ENCODE results near the gene ASXL1.
"Not testable (repeated sequence)": the region's sequence is repeated elsewhere in the genome, so short reads cannot be mapped to it uniquely, and the experiment has no call there.

ASXL1 gene

DNA sequence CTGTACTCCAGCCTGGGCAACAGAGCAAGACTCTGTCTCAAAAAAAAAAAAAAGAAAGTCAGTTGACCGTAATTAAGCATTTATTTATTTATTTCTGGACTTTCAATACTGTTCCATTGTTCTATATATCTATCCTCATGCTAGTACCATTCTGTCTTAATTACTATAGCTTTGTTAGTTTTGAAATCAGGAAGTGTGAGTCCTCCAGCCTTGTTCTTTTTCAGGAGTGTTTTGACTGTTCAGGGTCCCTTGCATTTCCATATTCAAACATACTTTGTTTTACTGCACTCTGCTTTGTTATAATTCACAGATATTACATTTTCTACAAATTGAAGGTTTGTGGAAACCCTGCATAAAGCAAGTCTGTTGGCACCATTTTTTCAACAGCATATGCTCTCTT is 36.7 kb upstream of the ASXL1 start:
- H3K14ac ChIP-seq (ENCODE audit: low read length), result no peak overlapping the region
- no peak overlapping the region for H4K8ac ChIP-seq (ENCODE audit: low read depth, low read length)
- no peak overlapping the region for H2BK15ac ChIP-seq (ENCODE audit: low read length)
- H4K91ac ChIP-seq (ENCODE audit: low read depth, low read length, poor library complexity), result no peak overlapping the region
- no CpG with 5 or more reads among the region's 1 CpG for WGBS, 2 donors (ENCODE audit: extremely low coverage in 2 of 2, insufficient read length in 2 of 2, insufficient replicate concordance in 1 of 2)
- H3K4me2 ChIP-seq (ENCODE audit: insufficient read depth, low read length, poor library complexity, severe bottlenecking), result no peak overlapping the region
- H3K23ac ChIP-seq (ENCODE audit: low read depth, low read length, poor library complexity), result no peak overlapping the region
- no peak overlapping the region for H2AK5ac ChIP-seq (ENCODE audit: low read depth, low read length)
- no peaks in the 10 kb centered on the region for H3K79me1 ChIP-seq (ENCODE audit: low read depth, low read length)
- no peak overlapping the region for H3K27ac ChIP-seq (replicated peaks; ENCODE audit: low read length)
- H3K9me3 ChIP-seq (replicated peaks in 1 of 2; ENCODE audit: control insufficient read depth in 2 of 2, insufficient read depth in 1 of 2, low read depth in 1 of 2, low read length in 2 of 2), result no peaks in the 10 kb centered on the region
- no peaks in the 10 kb centered on the region for H3K27me3 ChIP-seq (ENCODE audit: control insufficient read depth in 3 of 3, insufficient read depth in 3 of 3, low read depth in 1 of 3, low read length in 3 of 3)
- H3K18ac ChIP-seq (ENCODE audit: low read length), result no peak overlapping the region
- H3K4me1 ChIP-seq (ENCODE audit: control insufficient read depth in 2 of 2, insufficient read depth in 1 of 2, low read depth in 1 of 2, low read length in 2 of 2), result no peaks in the 10 kb centered on the region
- no peak overlapping the region for H2BK5ac ChIP-seq (ENCODE audit: low read length)
- peaks cover 2 to 37% of the 10 kb centered on the region in 2 donors for H3K36me3 ChIP-seq (replicated peaks in 1 of 2; ENCODE audit: control insufficient read depth in 2 of 2, insufficient read depth in 2 of 2, low read length in 2 of 2)
- no peak overlapping the region for H2AFZ ChIP-seq (ENCODE audit: low read length)
- no peak for DNase-seq (ENCODE audit: low spot score)
- no peak overlapping the region for H2BK12ac ChIP-seq (ENCODE audit: low read length)
- no peak overlapping the region for H3K4ac ChIP-seq (ENCODE audit: low read length)
- no peak overlapping the region for H3K4me3 ChIP-seq (ENCODE audit: low read length in 2 of 2)
- H2BK120ac ChIP-seq (ENCODE audit: low read depth, low read length), result no peak overlapping the region
- no peak overlapping the region for H3K9ac ChIP-seq (ENCODE audit: low read depth, low read length, poor library complexity)

DNA sequence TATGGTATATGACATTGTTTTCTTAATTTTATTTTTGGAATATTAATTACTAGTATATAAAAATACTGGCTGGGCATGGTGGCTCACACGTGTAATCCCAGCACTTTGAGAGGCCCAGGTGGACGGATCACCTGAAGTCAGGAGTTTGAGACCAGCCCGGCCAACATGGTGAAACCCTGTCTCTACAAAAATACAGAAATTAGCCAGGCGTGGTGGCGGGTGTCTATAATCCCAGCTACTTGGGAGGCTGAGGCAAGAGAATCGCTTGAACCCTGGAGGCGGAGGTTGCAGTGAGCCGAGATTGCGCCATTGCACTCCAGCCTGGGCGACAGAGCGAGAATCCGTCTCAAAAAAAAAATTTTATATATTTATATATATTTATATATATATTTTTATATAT is 35.9 kb upstream of the ASXL1 start:
- not testable (repeated sequence) for H3K4me2 ChIP-seq (ENCODE audit: insufficient read depth, low read length, poor library complexity, severe bottlenecking); H2AK5ac ChIP-seq (ENCODE audit: low read depth, low read length); H4K8ac ChIP-seq (ENCODE audit: low read depth, low read length); H2BK120ac ChIP-seq (ENCODE audit: low read depth, low read length); H2BK15ac ChIP-seq (ENCODE audit: low read length); H4K91ac ChIP-seq (ENCODE audit: low read depth, low read length, poor library complexity); H3K9ac ChIP-seq (ENCODE audit: low read depth, low read length, poor library complexity); H3K23ac ChIP-seq (ENCODE audit: low read depth, low read length, poor library complexity); H3K79me1 ChIP-seq (ENCODE audit: low read depth, low read length); H3K4ac ChIP-seq (ENCODE audit: low read length); H2BK12ac ChIP-seq (ENCODE audit: low read length); H3K4me3 ChIP-seq (ENCODE audit: low read length in 2 of 2); H3K14ac ChIP-seq (ENCODE audit: low read length); H3K4me1 ChIP-seq (ENCODE audit: control insufficient read depth in 2 of 2, insufficient read depth in 1 of 2, low read depth in 1 of 2, low read length in 2 of 2); H3K18ac ChIP-seq (ENCODE audit: low read length); H3K27ac ChIP-seq (replicated peaks; ENCODE audit: low read length); DNase-seq (ENCODE audit: low spot score); H2BK5ac ChIP-seq (ENCODE audit: low read length); H2AFZ ChIP-seq (ENCODE audit: low read length); H3K9me3 ChIP-seq (replicated peaks in 1 of 2; ENCODE audit: control insufficient read depth in 2 of 2, insufficient read depth in 1 of 2, low read depth in 1 of 2, low read length in 2 of 2); H3K27me3 ChIP-seq (ENCODE audit: control insufficient read depth in 3 of 3, insufficient read depth in 3 of 3, low read depth in 1 of 3, low read length in 3 of 3)
- no CpG with 5 or more reads among the region's 12 CpGs for WGBS, 2 donors (ENCODE audit: extremely low coverage in 2 of 2, insufficient read length in 2 of 2, insufficient replicate concordance in 1 of 2)
- H3K36me3 ChIP-seq (replicated peaks in 1 of 2; ENCODE audit: control insufficient read depth in 2 of 2, insufficient read depth in 2 of 2, low read length in 2 of 2), result peaks cover 0 to 36% of the 10 kb centered on the region in 2 donors

DNA sequence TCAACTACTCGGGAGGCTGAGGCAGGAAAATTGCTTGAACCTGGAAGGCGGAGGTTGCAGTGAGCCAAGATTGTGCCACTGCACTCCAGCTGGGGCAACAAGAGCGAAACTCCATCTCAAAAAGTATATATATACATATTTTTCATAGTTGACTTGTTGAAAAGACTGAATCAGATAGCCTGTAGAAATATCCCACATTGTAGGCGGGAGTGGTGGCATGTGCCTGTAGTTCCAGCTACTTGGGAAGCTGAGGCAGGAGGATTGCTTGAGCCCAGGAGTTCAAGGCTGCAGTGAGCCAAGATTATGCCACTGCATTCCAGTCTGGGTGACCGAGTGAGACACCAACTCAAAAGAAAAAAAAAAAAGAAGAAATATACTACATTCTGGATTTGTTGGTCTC is 34.4 kb upstream of the ASXL1 start:
- not testable (repeated sequence) for H2BK12ac ChIP-seq (ENCODE audit: low read length); H2BK5ac ChIP-seq (ENCODE audit: low read length); H3K4me3 ChIP-seq (ENCODE audit: low read length in 2 of 2); H3K4ac ChIP-seq (ENCODE audit: low read length); H3K9me3 ChIP-seq (replicated peaks in 1 of 2; ENCODE audit: control insufficient read depth in 2 of 2, insufficient read depth in 1 of 2, low read depth in 1 of 2, low read length in 2 of 2); H2AFZ ChIP-seq (ENCODE audit: low read length); H2BK15ac ChIP-seq (ENCODE audit: low read length); H3K9ac ChIP-seq (ENCODE audit: low read depth, low read length, poor library complexity); H3K14ac ChIP-seq (ENCODE audit: low read length); DNase-seq (ENCODE audit: low spot score); H2AK5ac ChIP-seq (ENCODE audit: low read depth, low read length); H4K91ac ChIP-seq (ENCODE audit: low read depth, low read length, poor library complexity); H3K27ac ChIP-seq (replicated peaks; ENCODE audit: low read length); H3K18ac ChIP-seq (ENCODE audit: low read length); H3K4me2 ChIP-seq (ENCODE audit: insufficient read depth, low read length, poor library complexity, severe bottlenecking); H2BK120ac ChIP-seq (ENCODE audit: low read depth, low read length); H3K27me3 ChIP-seq (ENCODE audit: control insufficient read depth in 3 of 3, insufficient read depth in 3 of 3, low read depth in 1 of 3, low read length in 3 of 3); H3K79me1 ChIP-seq (ENCODE audit: low read depth, low read length); H3K4me1 ChIP-seq (ENCODE audit: control insufficient read depth in 2 of 2, insufficient read depth in 1 of 2, low read depth in 1 of 2, low read length in 2 of 2); H3K23ac ChIP-seq (ENCODE audit: low read depth, low read length, poor library complexity); H4K8ac ChIP-seq (ENCODE audit: low read depth, low read length)
- no CpG with 5 or more reads among the region's 5 CpGs for WGBS, 2 donors (ENCODE audit: extremely low coverage in 2 of 2, insufficient read length in 2 of 2, insufficient replicate concordance in 1 of 2)
- peaks cover 3 to 34% of the 10 kb centered on the region in 2 donors for H3K36me3 ChIP-seq (replicated peaks in 1 of 2; ENCODE audit: control insufficient read depth in 2 of 2, insufficient read depth in 2 of 2, low read length in 2 of 2)

DNA sequence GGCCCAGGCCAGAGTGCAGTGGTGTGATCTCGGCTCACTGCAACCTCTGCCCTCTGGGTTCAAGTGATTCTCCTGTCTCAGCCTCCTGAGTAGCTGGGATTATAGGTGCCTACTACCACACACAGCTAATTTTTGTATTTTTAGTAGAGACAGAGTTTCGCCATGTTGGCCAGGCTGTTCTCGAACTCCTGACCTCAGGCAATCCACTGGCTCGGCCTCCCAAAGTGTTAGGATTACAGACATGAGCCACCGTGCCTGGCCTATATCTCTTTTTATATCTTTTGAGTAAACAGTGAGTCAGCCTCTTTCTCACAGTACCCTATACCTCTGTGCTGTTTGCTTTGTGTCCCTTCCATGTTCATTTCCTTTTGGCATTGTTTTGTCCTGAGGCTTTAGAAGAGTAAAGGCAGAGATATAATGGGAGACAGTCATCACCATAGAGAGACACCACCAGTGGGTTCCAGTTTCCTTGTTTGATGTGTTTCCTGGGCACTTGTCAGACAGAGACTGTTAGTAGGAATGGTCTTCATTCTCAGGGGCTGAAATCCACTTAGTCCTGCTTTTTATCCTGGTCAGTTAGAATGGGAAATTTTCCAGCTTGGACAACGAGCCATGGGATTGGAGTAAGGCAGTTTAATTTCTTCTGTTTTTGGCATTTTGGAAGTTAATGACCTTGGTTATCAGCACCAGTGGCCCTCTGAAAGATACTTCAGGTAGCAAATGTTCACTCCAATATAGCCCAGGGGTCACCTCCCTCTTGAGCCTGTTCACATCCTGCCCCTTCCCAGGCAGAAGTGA is 32.2 kb upstream of the ASXL1 start:
- no peaks in the 10 kb centered on the region for H3K79me1 ChIP-seq (ENCODE audit: low read depth, low read length)
- H3K27me3 ChIP-seq (ENCODE audit: control insufficient read depth in 3 of 3, insufficient read depth in 3 of 3, low read depth in 1 of 3, low read length in 3 of 3), result no peaks in the 10 kb centered on the region
- no peaks in the 10 kb centered on the region for H3K4me1 ChIP-seq (ENCODE audit: control insufficient read depth in 2 of 2, insufficient read depth in 1 of 2, low read depth in 1 of 2, low read length in 2 of 2)
- no peak overlapping the region for H2BK5ac ChIP-seq (ENCODE audit: low read length)
- no peak overlapping the region for H3K23ac ChIP-seq (ENCODE audit: low read depth, low read length, poor library complexity)
- H2AK5ac ChIP-seq (ENCODE audit: low read depth, low read length), result no peak overlapping the region
- no peak overlapping the region for H3K4ac ChIP-seq (ENCODE audit: low read length)
- no peak overlapping the region for H3K27ac ChIP-seq (replicated peaks; ENCODE audit: low read length)
- H3K36me3 ChIP-seq (replicated peaks in 1 of 2; ENCODE audit: control insufficient read depth in 2 of 2, insufficient read depth in 2 of 2, low read length in 2 of 2), result peaks cover 3 to 44% of the 10 kb centered on the region in 2 donors
- WGBS, 2 donors (ENCODE audit: extremely low coverage in 2 of 2, insufficient read length in 2 of 2, insufficient replicate concordance in 1 of 2), result no CpG with 5 or more reads among the region's 6 CpGs
- no peak overlapping the region for H3K9ac ChIP-seq (ENCODE audit: low read depth, low read length, poor library complexity)
- no peak overlapping the region for H3K18ac ChIP-seq (ENCODE audit: low read length)
- no peak overlapping the region for H2BK15ac ChIP-seq (ENCODE audit: low read length)
- no peak overlapping the region for H2BK120ac ChIP-seq (ENCODE audit: low read depth, low read length)
- no peak overlapping the region for H2AFZ ChIP-seq (ENCODE audit: low read length)
- no peak for DNase-seq (ENCODE audit: low spot score)
- H4K8ac ChIP-seq (ENCODE audit: low read depth, low read length), result no peak overlapping the region
- H3K4me2 ChIP-seq (ENCODE audit: insufficient read depth, low read length, poor library complexity, severe bottlenecking), result no peak overlapping the region
- no peaks in the 10 kb centered on the region for H3K9me3 ChIP-seq (replicated peaks in 1 of 2; ENCODE audit: control insufficient read depth in 2 of 2, insufficient read depth in 1 of 2, low read depth in 1 of 2, low read length in 2 of 2)
- H2BK12ac ChIP-seq (ENCODE audit: low read length), result no peak overlapping the region
- no peak overlapping the region for H3K14ac ChIP-seq (ENCODE audit: low read length)
- H4K91ac ChIP-seq (ENCODE audit: low read depth, low read length, poor library complexity), result no peak overlapping the region
- no peak overlapping the region for H3K4me3 ChIP-seq (ENCODE audit: low read length in 2 of 2)
